ENCODE measurements around the gene RBMS3. TPM values are rescaled to one million over a fixed set of nuclear protein-coding genes. Genes with fewer than 3 reads are reported as not detected.

RBMS3 gene
- total and polyA plus RNA-seq, 4 donors, result 29.1 to 86.7 (median 58.1) TPM

GRCh38 chr3:29759411-29760225 is 478.7 kb downstream of the RBMS3 start:
- Histone ChIP-seq H3K4me1 (ENCODE audit: control insufficient read depth, insufficient read depth, low read length) (no peaks in the 10 kb centered on the region), H3K27ac (ENCODE audit: low read depth, low read length) (peak overlapping the region; percentile 51), H3K27me3 (ENCODE audit: control insufficient read depth, insufficient read depth, low read length) (no peaks in the 10 kb centered on the region), H3K4me3 (ENCODE audit: low read depth, low read length) (peak overlapping the region; percentile 3), H3K36me3 (ENCODE audit: control insufficient read depth, insufficient read depth, low read length) (no peaks in the 10 kb centered on the region), H3K9me3 (ENCODE audit: control insufficient read depth, insufficient read depth, low read length) (no peaks in the 10 kb centered on the region)
- DNase-seq (ENCODE audit: low read depth in 4 of 6, low spot score in 6 of 6), result peak in 5 of 6 donors; percentile 31 to 91 (median 43)
- 19% methylated on average over 6 of the region's 9 CpGs for WGBS (ENCODE audit: insufficient coverage)

DNA sequence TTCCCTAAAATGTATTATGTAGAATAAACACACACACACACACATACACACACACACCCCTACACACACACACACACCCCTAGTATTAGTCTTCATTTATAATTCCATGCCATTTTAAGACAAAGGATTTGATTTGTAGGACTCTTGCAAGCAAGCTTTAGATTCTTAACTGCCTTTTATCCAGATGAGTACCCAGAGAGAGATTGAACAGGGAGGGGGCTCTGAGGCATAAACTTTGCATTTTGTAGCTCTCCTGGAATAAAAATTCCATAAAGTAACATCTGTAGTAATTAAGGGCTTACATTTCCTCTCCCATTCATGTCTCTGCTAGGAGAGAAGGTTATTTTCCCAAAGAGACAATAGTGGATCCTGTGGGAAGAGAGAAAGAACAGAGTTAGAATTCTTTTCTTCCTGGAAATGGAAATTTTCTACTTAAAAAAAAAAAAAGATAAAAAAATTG is 479.4 kb downstream of the RBMS3 start:
- DNase-seq (ENCODE audit: low read depth in 4 of 6, low spot score in 6 of 6), result peak in 2 of 6 donors; percentile 33 to 88
- Histone ChIP-seq H3K27ac (ENCODE audit: low read depth, low read length) (peak overlapping the region; percentile 51), H3K4me3 (ENCODE audit: low read depth, low read length) (no peak overlapping the region), H3K4me1 (ENCODE audit: control insufficient read depth, insufficient read depth, low read length) (no peaks in the 10 kb centered on the region), H3K36me3 (ENCODE audit: control insufficient read depth, insufficient read depth, low read length) (no peaks in the 10 kb centered on the region), H3K9me3 (ENCODE audit: control insufficient read depth, insufficient read depth, low read length) (no peaks in the 10 kb centered on the region), H3K27me3 (ENCODE audit: control insufficient read depth, insufficient read depth, low read length) (no peaks in the 10 kb centered on the region)

DNA sequence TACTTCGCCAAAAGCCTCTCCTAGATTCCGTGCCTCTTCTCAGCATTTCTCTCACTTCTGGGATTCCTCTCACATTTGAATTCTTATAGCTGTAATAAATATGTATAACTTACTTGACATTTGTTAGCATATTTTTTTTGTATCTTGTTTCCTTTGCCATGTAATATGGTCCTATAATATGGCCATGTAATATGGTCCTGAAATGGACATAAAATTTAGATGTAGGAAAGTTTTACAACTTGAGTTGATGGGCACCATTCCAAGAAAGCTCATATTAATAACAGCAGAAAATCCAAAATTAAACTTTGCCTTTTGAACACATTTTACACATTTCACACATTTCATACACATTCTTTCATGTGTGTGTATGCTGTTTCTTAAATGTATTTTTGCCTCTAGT is 480.6 kb downstream of the RBMS3 start:
- peak in 1 of 6 donors; percentile 50 for DNase-seq (ENCODE audit: low read depth in 4 of 6, low spot score in 6 of 6)
- H3K36me3 ChIP-seq (ENCODE audit: control insufficient read depth, insufficient read depth, low read length), result no peaks in the 10 kb centered on the region
- no peaks in the 10 kb centered on the region for H3K4me1 ChIP-seq (ENCODE audit: control insufficient read depth, insufficient read depth, low read length)
- WGBS (ENCODE audit: insufficient coverage), result no CpG with 5 or more reads among the region's 2 CpGs
- H3K4me3 ChIP-seq (ENCODE audit: low read depth, low read length), result no peak overlapping the region
- no peak overlapping the region for H3K27ac ChIP-seq (ENCODE audit: low read depth, low read length)
- no peaks in the 10 kb centered on the region for H3K27me3 ChIP-seq (ENCODE audit: control insufficient read depth, insufficient read depth, low read length)
- no peaks in the 10 kb centered on the region for H3K9me3 ChIP-seq (ENCODE audit: control insufficient read depth, insufficient read depth, low read length)

DNA sequence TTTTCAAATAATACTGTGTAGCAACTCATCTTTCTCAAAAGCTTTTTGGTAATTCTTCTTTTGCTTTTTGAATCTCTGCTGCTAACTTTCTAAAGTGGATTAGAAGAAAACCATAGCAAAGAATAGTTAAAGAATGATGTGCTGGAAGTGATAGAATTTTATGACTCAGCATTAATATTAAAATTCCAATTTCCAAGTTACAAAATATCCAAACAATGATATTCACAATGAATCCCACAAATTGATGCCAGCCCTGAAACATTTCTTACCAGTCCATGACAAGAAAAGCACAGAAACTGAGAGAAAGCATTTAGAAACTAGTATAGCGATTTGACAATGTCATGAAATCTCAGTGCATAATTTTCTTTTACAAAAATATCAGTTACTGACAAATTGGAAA is 482.2 kb downstream of the RBMS3 start:
- DNase-seq (ENCODE audit: low read depth in 4 of 6, low spot score in 6 of 6), result no peak
- H3K36me3 ChIP-seq (ENCODE audit: control insufficient read depth, insufficient read depth, low read length), result no peaks in the 10 kb centered on the region
- no peaks in the 10 kb centered on the region for H3K27me3 ChIP-seq (ENCODE audit: control insufficient read depth, insufficient read depth, low read length)
- H3K4me1 ChIP-seq (ENCODE audit: control insufficient read depth, insufficient read depth, low read length), result no peaks in the 10 kb centered on the region
- no CpG with 5 or more reads among the region's 1 CpG for WGBS (ENCODE audit: insufficient coverage)
- H3K9me3 ChIP-seq (ENCODE audit: control insufficient read depth, insufficient read depth, low read length), result no peaks in the 10 kb centered on the region
- no peak overlapping the region for H3K4me3 ChIP-seq (ENCODE audit: low read depth, low read length)
- H3K27ac ChIP-seq (ENCODE audit: low read depth, low read length), result no peak overlapping the region

DNA sequence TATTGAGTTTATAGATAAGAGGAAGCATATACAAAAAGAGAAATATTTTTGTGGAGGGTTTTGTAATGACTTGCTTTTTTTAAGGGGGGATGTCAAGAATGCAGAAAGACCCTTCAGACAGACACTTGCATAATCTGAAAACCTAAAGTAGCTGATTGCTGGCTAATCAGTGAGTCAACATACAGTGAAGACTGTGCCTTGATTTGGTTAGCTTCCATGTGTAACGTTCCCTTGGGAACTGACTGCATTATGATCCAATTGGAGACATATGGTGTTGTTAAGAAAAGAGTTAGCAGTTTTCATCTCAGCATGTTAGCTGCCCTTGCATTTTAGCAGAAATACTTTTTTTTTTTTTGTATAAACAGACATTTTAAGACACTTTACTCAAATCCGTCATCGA is 483.2 kb downstream of the RBMS3 start:
- H3K9me3 ChIP-seq (ENCODE audit: control insufficient read depth, insufficient read depth, low read length), result no peaks in the 10 kb centered on the region
- peak in 2 of 6 donors; percentile 72 to 93 for DNase-seq (ENCODE audit: low read depth in 4 of 6, low spot score in 6 of 6)
- WGBS (ENCODE audit: insufficient coverage), result 0% methylated on average over 1 of the region's 3 CpGs
- no peaks in the 10 kb centered on the region for H3K27me3 ChIP-seq (ENCODE audit: control insufficient read depth, insufficient read depth, low read length)
- H3K36me3 ChIP-seq (ENCODE audit: control insufficient read depth, insufficient read depth, low read length), result no peaks in the 10 kb centered on the region
- no peaks in the 10 kb centered on the region for H3K4me1 ChIP-seq (ENCODE audit: control insufficient read depth, insufficient read depth, low read length)
- no peak overlapping the region for H3K27ac ChIP-seq (ENCODE audit: low read depth, low read length)
- no peak overlapping the region for H3K4me3 ChIP-seq (ENCODE audit: low read depth, low read length)

- DNase-seq (ENCODE audit: low read depth in 4 of 6, low spot score in 6 of 6), result peak in 2 of 6 donors; percentile 78 to 88
These were observed 483.9 kb downstream of the RBMS3 start for GRCh38 chr3:29764603-29765254.

GRCh38 chr3:29771602-29772001 is 490.7 kb downstream of the RBMS3 start:
- H3K27ac ChIP-seq (ENCODE audit: low read depth, low read length), result no peak overlapping the region
- no peak for DNase-seq (ENCODE audit: low read depth in 4 of 6, low spot score in 6 of 6)
- no peaks in the 10 kb centered on the region for H3K9me3 ChIP-seq (ENCODE audit: control insufficient read depth, insufficient read depth, low read length)
- no peaks in the 10 kb centered on the region for H3K36me3 ChIP-seq (ENCODE audit: control insufficient read depth, insufficient read depth, low read length)
- 100% methylated on average over 2 of the region's 3 CpGs for WGBS (ENCODE audit: insufficient coverage)
- H3K4me1 ChIP-seq (ENCODE audit: control insufficient read depth, insufficient read depth, low read length), result no peaks in the 10 kb centered on the region
- no peak overlapping the region for H3K4me3 ChIP-seq (ENCODE audit: low read depth, low read length)
- no peaks in the 10 kb centered on the region for H3K27me3 ChIP-seq (ENCODE audit: control insufficient read depth, insufficient read depth, low read length)

More at GRCh38 chr3:29764603-29765254, 483.9 kb downstream of the RBMS3 start:
- H3K4me3 ChIP-seq (ENCODE audit: low read depth, low read length), result no peak overlapping the region
- H3K36me3 ChIP-seq (ENCODE audit: control insufficient read depth, insufficient read depth, low read length), result no peaks in the 10 kb centered on the region
- H3K4me1 ChIP-seq (ENCODE audit: control insufficient read depth, insufficient read depth, low read length), result no peaks in the 10 kb centered on the region
- H3K27ac ChIP-seq (ENCODE audit: low read depth, low read length), result no peak overlapping the region
- H3K27me3 ChIP-seq (ENCODE audit: control insufficient read depth, insufficient read depth, low read length), result no peaks in the 10 kb centered on the region
- H3K9me3 ChIP-seq (ENCODE audit: control insufficient read depth, insufficient read depth, low read length), result no peaks in the 10 kb centered on the region
- WGBS (ENCODE audit: insufficient coverage), result no CpG with 5 or more reads among the region's 2 CpGs

DNA sequence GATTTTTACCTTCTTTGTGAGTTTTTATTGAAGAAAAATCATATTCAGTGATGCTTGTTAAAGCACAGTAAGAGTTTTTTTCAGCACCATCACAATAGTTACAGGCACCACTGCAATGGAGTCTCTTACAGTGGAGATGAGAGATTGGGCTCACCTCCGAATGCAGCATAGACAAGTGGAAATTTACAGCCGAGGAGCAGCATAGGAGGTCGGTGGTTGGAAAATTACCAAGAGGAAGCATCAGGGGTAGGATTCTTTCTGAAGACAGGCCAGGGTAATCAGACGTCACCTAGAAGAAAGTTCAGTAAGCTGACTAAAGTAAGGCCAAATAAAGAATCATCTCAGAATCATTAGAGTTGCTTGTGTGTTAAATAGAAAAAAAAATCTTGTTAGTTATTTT is 491.6 kb downstream of the RBMS3 start:
- WGBS (ENCODE audit: insufficient coverage), result 86% methylated on average over 2 of the region's 4 CpGs
- H3K36me3 ChIP-seq (ENCODE audit: control insufficient read depth, insufficient read depth, low read length), result no peaks in the 10 kb centered on the region

GRCh38 chr3:29773481-29773880 is 492.6 kb downstream of the RBMS3 start:
- no peak for DNase-seq (ENCODE audit: low read depth in 4 of 6, low spot score in 6 of 6)
- Histone ChIP-seq H3K4me1 (ENCODE audit: control insufficient read depth, insufficient read depth, low read length) (no peaks in the 10 kb centered on the region), H3K27me3 (ENCODE audit: control insufficient read depth, insufficient read depth, low read length) (no peaks in the 10 kb centered on the region), H3K36me3 (ENCODE audit: control insufficient read depth, insufficient read depth, low read length) (no peaks in the 10 kb centered on the region), H3K9me3 (ENCODE audit: control insufficient read depth, insufficient read depth, low read length) (no peaks in the 10 kb centered on the region), H3K27ac (ENCODE audit: low read depth, low read length) (no peak overlapping the region), H3K4me3 (ENCODE audit: low read depth, low read length) (no peak overlapping the region)
- WGBS (ENCODE audit: insufficient coverage), result 92% methylated on average over 3 of the region's 4 CpGs

More for the DNA sequence above, 491.6 kb downstream of the RBMS3 start:
- peak in 1 of 6 donors; percentile 20 for DNase-seq (ENCODE audit: low read depth in 4 of 6, low spot score in 6 of 6)
- Histone ChIP-seq H3K9me3 (ENCODE audit: control insufficient read depth, insufficient read depth, low read length) (no peaks in the 10 kb centered on the region), H3K4me3 (ENCODE audit: low read depth, low read length) (no peak overlapping the region), H3K27me3 (ENCODE audit: control insufficient read depth, insufficient read depth, low read length) (no peaks in the 10 kb centered on the region), H3K27ac (ENCODE audit: low read depth, low read length) (no peak overlapping the region), H3K4me1 (ENCODE audit: control insufficient read depth, insufficient read depth, low read length) (no peaks in the 10 kb centered on the region)

All from spinal cord (tissue), 10 donors.